GM15510 (cell line): Measurements from ENCODE around the gene UMPS.

Source experiments
- POLR2A ChIP-seq: IDR thresholded peaks from 3 replicates; pipeline ENCODE4 v1.6.1; 2011; ENCODE audit warnings: borderline replicate concordance; ENCODE audit not compliant: insufficient read length; ENCODE audit errors: extremely low read depth

The UMPS gene

GRCh38 chr3:124748560-124749198, 18.4 kb downstream of the UMPS start:
- TF ChIP-seq POLR2A: no peak

DNA sequence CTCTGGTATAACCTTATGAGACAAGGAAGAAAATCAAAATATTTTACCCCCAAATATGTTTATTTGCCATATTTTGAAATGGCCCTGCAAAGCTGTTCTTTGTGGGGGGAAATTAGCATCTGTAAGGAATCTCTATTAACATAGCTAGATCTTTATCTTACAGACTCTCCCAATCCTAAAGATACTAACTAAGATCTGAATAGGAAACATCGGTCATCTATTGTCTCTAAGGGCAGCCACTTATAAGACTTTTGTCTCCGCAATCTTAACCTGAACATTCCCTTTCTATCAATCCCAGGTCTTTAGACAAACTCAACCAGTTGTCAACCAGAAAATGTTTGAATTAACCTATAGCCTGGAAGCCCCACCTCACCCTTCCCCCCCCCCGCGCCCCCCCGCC, 21.2 kb downstream of the UMPS start:
- TF ChIP-seq POLR2A: no peak

DNA sequence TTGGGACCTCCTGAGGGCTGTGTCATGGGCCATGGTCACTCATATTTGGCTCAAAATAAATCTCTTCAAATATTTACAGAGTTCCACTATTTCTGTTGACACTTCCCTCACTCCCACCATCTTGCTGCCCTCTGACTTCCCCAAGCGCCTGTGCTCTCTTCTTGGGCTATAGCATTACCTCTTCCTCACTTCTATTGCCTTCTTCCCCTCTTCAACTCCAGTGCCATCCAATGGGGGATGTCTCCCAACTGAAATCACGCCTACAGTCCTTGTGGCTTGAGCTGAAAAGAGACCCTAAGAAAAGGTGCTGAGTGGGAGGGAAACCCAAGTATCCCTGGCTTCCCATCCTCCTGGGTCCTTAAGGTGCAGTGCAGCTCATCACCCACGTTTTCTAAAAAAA, 21.8 kb downstream of the UMPS start:
- TF ChIP-seq POLR2A: no peak

GRCh38 chr3:124758851-124759635, 28.8 kb downstream of the UMPS start:
- no peak for TF ChIP-seq POLR2A

- no peak for TF ChIP-seq POLR2A
These were observed 29.6 kb downstream of the UMPS start for GRCh38 chr3:124759666-124760401.

DNA sequence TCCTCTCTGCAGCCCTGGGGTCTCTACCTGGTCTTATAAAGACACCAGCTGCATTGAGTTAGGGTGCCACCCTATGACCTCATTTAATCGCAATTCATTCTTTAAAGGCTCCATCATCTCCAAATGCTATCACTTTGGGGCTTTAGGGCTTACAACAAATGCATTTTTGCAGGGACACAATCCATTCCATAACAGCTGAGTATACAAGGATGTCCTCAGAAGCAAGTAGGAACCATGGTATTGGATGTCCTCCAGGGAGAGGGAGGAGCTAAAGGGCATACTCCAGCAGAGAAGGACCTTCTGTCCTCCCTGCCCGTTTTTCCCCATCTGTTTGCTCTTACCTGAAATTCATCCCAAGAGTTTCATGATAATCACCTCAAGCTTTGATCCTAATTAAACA, 30.3 kb downstream of the UMPS start:
- TF ChIP-seq POLR2A: no peak

DNA sequence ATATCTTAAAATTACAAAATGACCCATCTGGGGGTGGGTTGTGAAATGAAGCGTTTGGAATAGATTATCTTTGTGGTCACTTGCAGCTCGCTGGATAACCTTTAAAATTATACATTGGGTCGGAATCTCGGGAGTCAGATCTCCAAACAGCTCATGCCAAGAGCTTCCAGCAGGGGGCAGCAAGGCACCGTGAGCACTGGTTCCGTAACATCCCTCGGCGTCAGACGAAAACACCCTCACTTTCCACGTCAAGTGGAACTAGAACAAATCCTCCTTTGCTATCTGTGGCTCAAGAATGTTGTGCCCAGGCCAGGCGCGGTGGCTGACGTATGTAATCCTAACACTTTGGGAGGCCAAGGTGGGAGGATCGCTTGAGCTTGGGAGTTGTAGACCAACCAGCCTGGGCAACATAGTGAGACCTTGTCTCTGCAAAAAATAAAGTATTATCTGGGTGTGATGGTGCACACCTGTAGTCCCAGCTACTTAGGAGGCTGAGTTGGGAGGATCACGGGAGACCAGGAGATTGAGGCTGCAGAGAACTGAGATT, 31.1 kb downstream of the UMPS start:
- TF ChIP-seq POLR2A: no peak

DNA sequence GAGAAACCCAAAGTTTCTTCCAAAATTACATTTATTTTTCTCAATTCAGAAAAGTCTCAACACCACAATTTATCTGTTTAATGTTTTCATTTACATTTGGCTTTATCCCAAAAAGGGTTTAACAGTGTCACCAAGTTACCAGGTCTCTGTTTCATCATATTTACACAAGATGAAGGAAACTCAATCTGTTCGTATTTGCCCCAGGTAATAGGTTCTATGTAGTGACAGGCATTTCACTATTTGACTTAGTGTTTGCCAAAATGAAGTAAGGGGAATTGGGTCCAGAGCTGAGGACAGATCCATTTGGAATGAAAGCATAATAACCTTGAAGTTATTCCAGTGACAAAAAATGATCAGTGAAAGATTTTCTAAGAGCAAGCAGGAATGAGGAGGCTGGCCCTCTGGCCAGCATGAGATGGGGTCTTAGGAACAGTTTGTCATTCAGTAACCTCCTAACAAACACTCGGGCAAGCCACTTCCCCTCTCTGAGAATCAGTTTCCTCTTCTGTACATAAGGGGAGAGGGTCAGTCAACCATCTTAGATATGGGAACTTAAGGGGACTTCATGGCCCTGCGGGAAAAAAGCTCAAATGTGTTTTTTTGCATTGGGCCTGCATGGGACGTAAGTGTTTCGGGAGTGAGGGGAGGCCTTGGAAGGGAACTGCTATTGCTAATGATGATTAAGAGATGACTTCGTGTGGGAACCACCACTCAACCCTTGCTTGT, 31.8 kb downstream of the UMPS start:
- no peak for TF ChIP-seq POLR2A

DNA sequence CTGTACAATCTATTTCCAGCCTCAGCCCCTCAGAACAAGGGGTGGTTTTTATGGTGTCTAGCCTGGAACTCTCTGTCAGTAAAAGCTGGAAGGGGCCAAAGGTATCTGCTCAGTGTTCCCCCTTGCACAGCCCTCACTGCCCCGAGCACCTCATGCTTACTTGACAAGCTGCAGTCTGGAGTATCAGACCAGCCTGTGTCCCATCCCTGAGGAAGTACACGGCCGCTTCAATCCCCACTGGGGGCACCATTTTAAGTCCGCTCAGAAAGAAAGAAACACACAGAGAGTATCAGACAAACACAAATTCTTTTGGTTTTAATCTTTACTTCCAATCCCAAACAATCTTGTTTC, 32.4 kb downstream of the UMPS start:
- no peak for TF ChIP-seq POLR2A

DNA sequence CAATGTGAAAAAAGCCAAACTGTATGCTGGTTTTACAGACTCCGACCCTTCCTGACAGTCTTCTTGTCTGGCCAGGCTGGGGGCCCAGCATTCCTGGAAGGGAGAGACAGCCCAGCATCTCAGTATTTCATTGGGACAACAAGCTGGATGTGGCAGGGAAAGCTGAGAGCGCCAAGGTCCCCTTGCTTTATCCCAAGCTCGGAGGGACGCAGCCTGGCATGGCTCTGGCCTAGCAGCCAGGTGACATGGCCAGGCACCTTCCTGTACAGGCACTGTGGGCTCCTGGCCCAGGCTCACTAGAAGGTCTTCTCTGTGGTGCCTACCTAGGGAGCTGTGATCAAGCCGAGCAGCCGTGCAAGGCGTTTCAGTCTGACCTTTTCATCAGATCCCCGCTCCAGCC, 33.0 kb downstream of the UMPS start:
- no peak for TF ChIP-seq POLR2A

- no peak for TF ChIP-seq POLR2A
These were observed 33.5 kb downstream of the UMPS start for GRCh38 chr3:124763644-124764358.

- no peak for TF ChIP-seq POLR2A
These were observed 34.5 kb downstream of the UMPS start for GRCh38 chr3:124764746-124765145.

GRCh38 chr3:124765197-124765840, 35.1 kb downstream of the UMPS start:
- TF ChIP-seq POLR2A: no peak
